Smooth muscle cell (in vitro differentiated cells): ENCODE data around the gene SCARF2. TPM values are rescaled to one million over a fixed set of nuclear protein-coding genes. Genes with fewer than 3 reads are reported as not detected.

Source experiments
- polyA plus RNA-seq: library from polyadenylated mRNA; unstranded; fragments of >200 nt; fragmentation: Nextera tagmentation; extraction: Ambion mirVana; gene quantifications from 2 replicates; pipeline ENCODE4 v1.2.1, GENCODE V29; 2016
- small RNA-seq: library from RNA; depleted of rRNA; stranded (forward); fragments of <200 nt; gene quantifications from one replicate; pipeline ENCODE3, GENCODE V24; 2014
- total RNA-seq: library from RNA; depleted of rRNA; stranded (reverse); fragments of >200 nt; gene quantifications from 2 replicates; pipeline ENCODE4 v1.2.3, GENCODE V29; 2014

Gene SCARF2
- total and polyA plus RNA-seq, 2 experiments from 2014 or later: 30.9 to 89.8 TPM

Small RNAs within 50 kb of the gene (small RNA-seq; reads per million reads assigned to genes)
- gene RF00019: not detected
- 0.18 reads per million for gene RN7SL812P
- gene RNU6-225P: not detected
- gene RNY1P9: not detected

Other genes starting within 250 kb of the SCARF2 start
- gene RTN4R, start 169.5 kb downstream of the SCARF2 start, total RNA-seq: 1.8 and 3.9 TPM in 2 replicates
- 4.7 and 8.4 TPM in 2 replicates for gene RTN4R, start 169.5 kb downstream of the SCARF2 start, polyA plus RNA-seq
- gene DGCR6L, start 117.8 kb downstream of the SCARF2 start, total RNA-seq: 22.2 and 30.3 TPM in 2 replicates
- 74.8 and 77.6 TPM in 2 replicates for gene DGCR6L, start 117.8 kb downstream of the SCARF2 start, polyA plus RNA-seq
- 11.8 and 12.5 TPM in 2 replicates for gene ZNF74, start 43.7 kb downstream of the SCARF2 start, total RNA-seq
- gene ZNF74, start 43.7 kb downstream of the SCARF2 start, polyA plus RNA-seq: 12.1 and 14.3 TPM in 2 replicates
- 17.1 and 26.1 TPM in 2 replicates for gene KLHL22, start 58.0 kb upstream of the SCARF2 start, total RNA-seq
- 18.1 and 27.3 TPM in 2 replicates for gene KLHL22, start 58.0 kb upstream of the SCARF2 start, polyA plus RNA-seq
- 25.3 and 29.2 TPM in 2 replicates for gene MED15, start 69.8 kb upstream of the SCARF2 start, total RNA-seq
- gene MED15, start 69.8 kb upstream of the SCARF2 start, polyA plus RNA-seq: 70.5 and 78.5 TPM in 2 replicates